Adrenal gland (tissue), 5 donors: ENCODE data around the gene CROT.

Experiments used
- POLR2A ChIP-seq, 2 donors: fragments of 450-650 bp; IDR thresholded peaks; one replicate each; pipeline ENCODE4 v1.6.1; 2017; ENCODE audit warnings: antibody characterized with exemption in 2 of 2, mild to moderate bottlenecking in 2 of 2, moderate library complexity in 1 of 2
- TF ChIP-seq, protein P1 (sequence below), 6 experiments: fragments of 450-650 bp in 4 of 6; fragments of 200-600 bp in 2 of 6; sonication (generic) in 1 of 6; IDR thresholded peaks; 1 replicate in 5 of 6; 2 replicates in 1 of 6; pipeline versions ENCODE4 v1.5.1 to v1.8.0; 2016 to 2021; ENCODE audit warnings: antibody characterized with exemption in 6 of 6, mild to moderate bottlenecking in 2 of 6, moderate library complexity in 1 of 6
- donor health status: DM: no; HTN: no; CAD: no.

GRCh38 chr7:87414794-87415188, 69.3 kb downstream of the CROT start:
- no peak for TF ChIP-seq POLR2A (IDR thresholded peaks at IDR 0.05)
- TF ChIP-seq, protein P1, sequence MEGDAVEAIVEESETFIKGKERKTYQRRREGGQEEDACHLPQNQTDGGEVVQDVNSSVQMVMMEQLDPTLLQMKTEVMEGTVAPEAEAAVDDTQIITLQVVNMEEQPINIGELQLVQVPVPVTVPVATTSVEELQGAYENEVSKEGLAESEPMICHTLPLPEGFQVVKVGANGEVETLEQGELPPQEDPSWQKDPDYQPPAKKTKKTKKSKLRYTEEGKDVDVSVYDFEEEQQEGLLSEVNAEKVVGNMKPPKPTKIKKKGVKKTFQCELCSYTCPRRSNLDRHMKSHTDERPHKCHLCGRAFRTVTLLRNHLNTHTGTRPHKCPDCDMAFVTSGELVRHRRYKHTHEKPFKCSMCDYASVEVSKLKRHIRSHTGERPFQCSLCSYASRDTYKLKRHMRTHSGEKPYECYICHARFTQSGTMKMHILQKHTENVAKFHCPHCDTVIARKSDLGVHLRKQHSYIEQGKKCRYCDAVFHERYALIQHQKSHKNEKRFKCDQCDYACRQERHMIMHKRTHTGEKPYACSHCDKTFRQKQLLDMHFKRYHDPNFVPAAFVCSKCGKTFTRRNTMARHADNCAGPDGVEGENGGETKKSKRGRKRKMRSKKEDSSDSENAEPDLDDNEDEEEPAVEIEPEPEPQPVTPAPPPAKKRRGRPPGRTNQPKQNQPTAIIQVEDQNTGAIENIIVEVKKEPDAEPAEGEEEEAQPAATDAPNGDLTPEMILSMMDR (IDR thresholded peaks at IDR 0.05): no peak
